HCT116 (cell line): Measurements from ENCODE around the gene ZNF665. TPM values are rescaled to one million over a fixed set of nuclear protein-coding genes. Genes with fewer than 3 reads are reported as not detected.

Source experiments
- ATAC-seq: fragments of 200-7000 bp; cut with Tn5 transposase; 2 replicates; pipeline ENCODE4 v1.9.1; 2020; ENCODE audit warnings: mild to moderate bottlenecking, moderate library complexity
- BruUV-seq: library from RNA; stranded (reverse); fragments of 400-500 nt; replicated peaks from 2 replicates; lab custom pipeline; 2021; lab: Mats Ljungman, UMichigan
- CTCF ChIA-PET: fragments of 300-600 bp; sonication (Branson Sonifier 250); formaldehyde crosslinking; loops from one replicate; lab custom pipeline; 2021; ENCODE audit warnings: antibody characterized with exemption; lab: Charles Lee
- POLR2A ChIA-PET: fragments of 300-600, 350-600 bp; sonication (Branson Sonifier 250); formaldehyde crosslinking; loops from one replicate; lab custom pipeline; 2021; ENCODE audit warnings: antibody characterized with exemption; lab: Charles Lee
- RAD21 ChIA-PET, 2 experiments: fragments of 300-600 bp; sonication (Branson Sonifier 250); formaldehyde crosslinking; loops; one replicate each; lab custom pipeline; 2023; ENCODE audit warnings: low total read pairs in 2 of 2; ENCODE audit not compliant: uncharacterized antibody in 2 of 2, unreplicated experiment in 2 of 2, low non-redundant PET in 1 of 2; lab: Charles Lee
- DNase-seq: peaks from one replicate; pipeline ENCODE4 v3.0.0-alpha.2; 2010; ENCODE audit warnings: low read depth, low spot score
- H2AFZ ChIP-seq: fragments of 200-600 bp; shearing (Covaris generic), sonication (generic); 2 replicates; pipeline ENCODE4 v1.6.1; 2017; ENCODE audit warnings: low read depth, mixed run types, mixed read lengths, antibody characterized with exemption, low read length; ENCODE audit not compliant: poor library complexity, severe bottlenecking
- H3K27ac ChIP-seq: 2 replicates; pipeline ENCODE4 v1.5.1; 2012; ENCODE audit warnings: low read depth, low read length
- H3K27me3 ChIP-seq: fragments of 200-600 bp; sonication (generic); 2 replicates; pipeline ENCODE4 v1.6.1; 2016; ENCODE audit warnings: mixed run types, low read length, mixed read lengths; ENCODE audit not compliant: insufficient read depth
- H3K36me3 ChIP-seq, 2 experiments: fragments of 200-500 bp in 1 of 2; fragments of 200-600 bp in 1 of 2; sonication (Bioruptor generic) in 1 of 2; sonication (generic) in 1 of 2; 2 replicates each; pipeline versions ENCODE4 v1.5.1 to v1.6.1; 2014 to 2016; ENCODE audit warnings: low read length in 2 of 2, inconsistent platforms in 1 of 2, mixed read lengths in 1 of 2, mixed run types in 1 of 2; ENCODE audit not compliant: insufficient read depth in 2 of 2, control insufficient read depth in 1 of 2
- H3K4me1 ChIP-seq, 2 experiments: fragments of 200-600 bp in 1 of 2; sonication (generic) in 1 of 2; 2 replicates each; pipeline versions ENCODE4 v1.5.1 to v1.6.1; 2012 to 2017; ENCODE audit warnings: low read length in 2 of 2, inconsistent platforms in 1 of 2, mild to moderate bottlenecking in 1 of 2, mixed read lengths in 1 of 2, mixed run types in 1 of 2, moderate library complexity in 1 of 2; ENCODE audit not compliant: insufficient read depth in 2 of 2, control insufficient read depth in 1 of 2
- H3K4me2 ChIP-seq: fragments of 200-600 bp; sonication (generic); 2 replicates; pipeline ENCODE4 v1.6.1; 2017; ENCODE audit warnings: mixed run types, low read length, mixed read lengths
- H3K4me3 ChIP-seq, 2 experiments: fragments of 200-600 bp in 1 of 2; sonication (generic) in 1 of 2; replicated peaks in 1 of 2; 2 replicates each; pipeline ENCODE4 v1.5.1; 2011 to 2016; ENCODE audit warnings: low read length in 2 of 2, control low read depth in 1 of 2, low read depth in 1 of 2, mild to moderate bottlenecking in 1 of 2, mixed read lengths in 1 of 2, mixed run types in 1 of 2
- H3K79me2 ChIP-seq: fragments of 200-600 bp; sonication (generic); 2 replicates; pipeline ENCODE4 v1.6.1; 2017; ENCODE audit warnings: mild to moderate bottlenecking, mixed run types, low read length, moderate library complexity, mixed read lengths; ENCODE audit not compliant: insufficient read depth
- H3K9ac ChIP-seq: fragments of 200-600 bp; sonication (generic); 2 replicates; pipeline ENCODE4 v1.6.1; 2016; ENCODE audit warnings: low read length, mixed read lengths
- H3K9me2 ChIP-seq: fragments of 200-600 bp; sonication (generic), shearing (Covaris generic); 2 replicates; pipeline ENCODE4 v1.6.1; 2017; ENCODE audit warnings: mixed run types, mild to moderate bottlenecking, moderate library complexity; ENCODE audit not compliant: insufficient read depth
- H3K9me3 ChIP-seq, 2 experiments: fragments of 200-500 bp in 1 of 2; fragments of 200-600 bp in 1 of 2; sonication (Bioruptor generic) in 1 of 2; sonication (generic) in 1 of 2; 2 replicates each; pipeline ENCODE4 v1.6.1; 2014 to 2017; ENCODE audit warnings: low read length in 2 of 2, mixed read lengths in 2 of 2, inconsistent platforms in 1 of 2, low read depth in 1 of 2, mild to moderate bottlenecking in 1 of 2, mixed run types in 1 of 2, moderate library complexity in 1 of 2; ENCODE audit not compliant: control insufficient read depth in 1 of 2, insufficient read depth in 1 of 2
- H4K20me1 ChIP-seq: fragments of 200-600 bp; sonication (generic), shearing (Covaris generic); 2 replicates; pipeline ENCODE4 v1.6.1; 2017; ENCODE audit warnings: mixed run types, mild to moderate bottlenecking, moderate library complexity; ENCODE audit not compliant: insufficient read depth
- ATF3 ChIP-seq: IDR thresholded peaks from 2 replicates; pipeline ENCODE4 v1.6.1; 2012
- CBX3 ChIP-seq: IDR thresholded peaks from 2 replicates; pipeline ENCODE4 v1.6.1; 2012; ENCODE audit warnings: low read depth
- CEBPB ChIP-seq: IDR thresholded peaks from 2 replicates; pipeline ENCODE4 v1.6.1; 2012; ENCODE audit warnings: low read depth
- EGR1 ChIP-seq: IDR thresholded peaks from 2 replicates; pipeline ENCODE4 v1.6.1; 2012; ENCODE audit warnings: low read depth
- EZH2 ChIP-seq: fragments of 200-600 bp; sonication (generic); IDR thresholded peaks from 2 replicates; pipeline ENCODE4 v1.6.1; 2017; ENCODE audit warnings: antibody characterized with exemption, mixed run types
- EZH2phosphoT487 ChIP-seq: fragments of 200-600 bp; IDR thresholded peaks from 2 replicates; pipeline ENCODE4 v1.6.1; 2018; ENCODE audit warnings: antibody characterized with exemption, borderline replicate concordance
- JUND ChIP-seq: IDR thresholded peaks from 2 replicates; pipeline ENCODE4 v1.6.1; 2012
- MAX ChIP-seq: IDR thresholded peaks from 2 replicates; pipeline ENCODE4 v1.6.1; 2012
- POLR2A ChIP-seq: IDR thresholded peaks from 2 replicates; pipeline ENCODE4 v1.7.0; 2011; ENCODE audit warnings: borderline replicate concordance; ENCODE audit not compliant: insufficient read depth, insufficient read length; ENCODE audit errors: extremely low read depth
- POLR2AphosphoS5 ChIP-seq: IDR thresholded peaks from 2 replicates; pipeline ENCODE4 v1.6.1; 2011; ENCODE audit warnings: mild to moderate bottlenecking, low read depth, low read length, moderate library complexity
- RAD21 ChIP-seq: IDR thresholded peaks from 2 replicates; pipeline ENCODE4 v1.6.1; 2012; ENCODE audit warnings: low read depth, mild to moderate bottlenecking
- SIN3A ChIP-seq: IDR thresholded peaks from 2 replicates; pipeline ENCODE4 v1.6.1; 2012; ENCODE audit warnings: low read depth
- SP1 ChIP-seq: IDR thresholded peaks from 2 replicates; pipeline ENCODE4 v1.6.1; 2012; ENCODE audit warnings: low read depth
- SRF ChIP-seq: IDR thresholded peaks from 2 replicates; pipeline ENCODE4 v1.6.1; 2012; ENCODE audit warnings: low read depth
- TCF7L2 ChIP-seq: IDR thresholded peaks from 2 replicates; pipeline ENCODE4 v1.7.0; 2011; ENCODE audit warnings: borderline replicate concordance, inconsistent platforms; ENCODE audit not compliant: insufficient read depth, insufficient read length; ENCODE audit errors: extremely low read depth
- YY1 ChIP-seq: IDR thresholded peaks from 2 replicates; pipeline ENCODE4 v1.6.1; 2011; ENCODE audit warnings: low read length, low read depth, moderate library complexity, mild to moderate bottlenecking; ENCODE audit not compliant: insufficient replicate concordance; ENCODE audit errors: extremely low read depth
- ZFX ChIP-seq: fragments of 450-650 bp; IDR thresholded peaks from 2 replicates; pipeline ENCODE4 v1.6.1; 2017
- ZNF274 ChIP-seq: fragments of 200-500 bp; sonication (Bioruptor generic); IDR thresholded peaks from 2 replicates; pipeline ENCODE4 v1.6.1; 2014; ENCODE audit warnings: mild to moderate bottlenecking, low read depth, low read length, inconsistent platforms
- intact Hi-C: fragments of 100-400 bp; cut with micrococcal nuclease; formaldehyde crosslinking; loops from 2 replicates; pipeline ENCODE4 v1.10.0; 2022
- total RNA-seq: library from RNA; stranded (reverse); gene quantifications from one replicate; pipeline ENCODE4 v1.2.1, GENCODE V29; 2021; ENCODE audit not compliant: unreplicated experiment
- TF ChIP-seq, protein P1 (sequence below): IDR thresholded peaks from 2 replicates; pipeline ENCODE4 v1.6.1; 2011; ENCODE audit warnings: mild to moderate bottlenecking, low read length, moderate library complexity; ENCODE audit not compliant: insufficient replicate concordance; ENCODE audit errors: extremely low read depth
- TF ChIP-seq, protein P2 (sequence below), 3 experiments: fragments of 200-600 bp in 1 of 3; sonication (generic) in 1 of 3; IDR thresholded peaks in 2 of 3; conservative IDR thresholded peaks in 1 of 3; 2 replicates each; pipeline ENCODE4 v1.5.1; 2012 to 2017; ENCODE audit warnings: low read depth in 2 of 3, low read length in 2 of 3, antibody characterized with exemption in 1 of 3, borderline replicate concordance in 1 of 3, control low read depth in 1 of 3, mild to moderate bottlenecking in 1 of 3, mixed read lengths in 1 of 3, mixed run types in 1 of 3, moderate library complexity in 1 of 3; ENCODE audit not compliant: insufficient read depth in 1 of 3

ZNF665 gene
- total RNA-seq, 1 experiment from 2014 or later: 0.44 TPM

DNA sequence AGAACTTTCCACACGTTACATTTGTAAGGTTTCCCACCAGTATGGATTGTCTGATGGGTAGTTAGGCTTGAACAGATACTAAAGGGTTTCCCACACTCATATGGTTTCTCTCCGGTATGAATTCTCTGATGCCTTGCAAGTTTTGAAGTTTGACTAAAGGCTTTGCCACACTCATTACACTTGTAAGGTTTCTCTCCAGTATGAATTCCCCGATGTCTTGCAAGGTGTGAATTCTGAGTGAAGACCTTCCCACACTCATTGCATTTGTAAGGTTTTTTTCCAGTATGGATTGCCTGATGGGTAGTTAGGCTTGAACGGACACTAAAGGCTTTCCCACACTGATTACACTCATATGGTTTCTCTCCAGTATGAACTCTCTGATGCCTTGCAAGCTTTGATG, 52.8 kb downstream of the ZNF665 start (continued):
- no peak for TF ChIP-seq MAX
- no peak for TF ChIP-seq EZH2
- no peak for TF ChIP-seq CEBPB
- no peak for TF ChIP-seq SIN3A
- no peak for TF ChIP-seq SP1
- no peak for TF ChIP-seq POLR2A
- no peak for TF ChIP-seq EZH2phosphoT487
- TF ChIP-seq, protein P1, sequence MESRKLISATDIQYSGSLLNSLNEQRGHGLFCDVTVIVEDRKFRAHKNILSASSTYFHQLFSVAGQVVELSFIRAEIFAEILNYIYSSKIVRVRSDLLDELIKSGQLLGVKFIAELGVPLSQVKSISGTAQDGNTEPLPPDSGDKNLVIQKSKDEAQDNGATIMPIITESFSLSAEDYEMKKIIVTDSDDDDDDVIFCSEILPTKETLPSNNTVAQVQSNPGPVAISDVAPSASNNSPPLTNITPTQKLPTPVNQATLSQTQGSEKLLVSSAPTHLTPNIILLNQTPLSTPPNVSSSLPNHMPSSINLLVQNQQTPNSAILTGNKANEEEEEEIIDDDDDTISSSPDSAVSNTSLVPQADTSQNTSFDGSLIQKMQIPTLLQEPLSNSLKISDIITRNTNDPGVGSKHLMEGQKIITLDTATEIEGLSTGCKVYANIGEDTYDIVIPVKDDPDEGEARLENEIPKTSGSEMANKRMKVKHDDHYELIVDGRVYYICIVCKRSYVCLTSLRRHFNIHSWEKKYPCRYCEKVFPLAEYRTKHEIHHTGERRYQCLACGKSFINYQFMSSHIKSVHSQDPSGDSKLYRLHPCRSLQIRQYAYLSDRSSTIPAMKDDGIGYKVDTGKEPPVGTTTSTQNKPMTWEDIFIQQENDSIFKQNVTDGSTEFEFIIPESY: no peak
- TF ChIP-seq CBX3: no peak
- TF ChIP-seq EGR1: no peak
- no peak for TF ChIP-seq TCF7L2
- no peak for TF ChIP-seq SRF

- no peak overlapping the region for H3K4me2 ChIP-seq
- H3K27me3 ChIP-seq: no peaks in the 10 kb centered on the region
- no peak overlapping the region for H3K4me3 ChIP-seq
- CTCF ChIA-PET: no interaction called here
- RAD21 ChIA-PET: no interaction called here
- no peak overlapping the region for H2AFZ ChIP-seq
- POLR2A ChIA-PET: no interaction called here
- H4K20me1 ChIP-seq: no peaks in the 10 kb centered on the region
- no peak overlapping the region for H3K27ac ChIP-seq
- DNase-seq (no peak), ATAC-seq (no peak)
- no peaks in the 10 kb centered on the region for H3K79me2 ChIP-seq
- H3K4me1 ChIP-seq: no peaks in the 10 kb centered on the region
- intact Hi-C loops: no loop called here
- H3K9ac ChIP-seq: no peak overlapping the region
- peaks cover 0 to 11% of the 10 kb centered on the region in 2 experiments; a peak in 3 of 4 replicates for H3K9me3 ChIP-seq
- no peaks in the 10 kb centered on the region for H3K36me3 ChIP-seq
- H3K9me2 ChIP-seq: no peaks in the 10 kb centered on the region
- BruUV-seq: no TSS peak
- no peak for TF ChIP-seq POLR2A
- no peak for TF ChIP-seq TCF7L2
- TF ChIP-seq YY1: no peak
- TF ChIP-seq JUND: no peak
- no peak for TF ChIP-seq ZFX
- no peak for TF ChIP-seq SIN3A
- no peak for TF ChIP-seq EGR1
- TF ChIP-seq, protein P1: no peak
- no peak for TF ChIP-seq CEBPB
- no peak for TF ChIP-seq ATF3
- no peak for TF ChIP-seq RAD21
- no peak for TF ChIP-seq POLR2AphosphoS5
- TF ChIP-seq, protein P2, sequence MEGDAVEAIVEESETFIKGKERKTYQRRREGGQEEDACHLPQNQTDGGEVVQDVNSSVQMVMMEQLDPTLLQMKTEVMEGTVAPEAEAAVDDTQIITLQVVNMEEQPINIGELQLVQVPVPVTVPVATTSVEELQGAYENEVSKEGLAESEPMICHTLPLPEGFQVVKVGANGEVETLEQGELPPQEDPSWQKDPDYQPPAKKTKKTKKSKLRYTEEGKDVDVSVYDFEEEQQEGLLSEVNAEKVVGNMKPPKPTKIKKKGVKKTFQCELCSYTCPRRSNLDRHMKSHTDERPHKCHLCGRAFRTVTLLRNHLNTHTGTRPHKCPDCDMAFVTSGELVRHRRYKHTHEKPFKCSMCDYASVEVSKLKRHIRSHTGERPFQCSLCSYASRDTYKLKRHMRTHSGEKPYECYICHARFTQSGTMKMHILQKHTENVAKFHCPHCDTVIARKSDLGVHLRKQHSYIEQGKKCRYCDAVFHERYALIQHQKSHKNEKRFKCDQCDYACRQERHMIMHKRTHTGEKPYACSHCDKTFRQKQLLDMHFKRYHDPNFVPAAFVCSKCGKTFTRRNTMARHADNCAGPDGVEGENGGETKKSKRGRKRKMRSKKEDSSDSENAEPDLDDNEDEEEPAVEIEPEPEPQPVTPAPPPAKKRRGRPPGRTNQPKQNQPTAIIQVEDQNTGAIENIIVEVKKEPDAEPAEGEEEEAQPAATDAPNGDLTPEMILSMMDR (IDR thresholded peaks at IDR 0.05 in 2 of 3, conservative IDR thresholded peaks at IDR 0.05 in 1 of 3; ENCODE audit: borderline replicate concordance in 1 of 3, insufficient read depth in 1 of 3, low read depth in 2 of 3, low read length in 2 of 3): no peak
- TF ChIP-seq ZNF274: no peak
- TF ChIP-seq CBX3: no peak
These were observed 56.7 kb downstream of the ZNF665 start for GRCh38 chr19:53136432-53136831.
